Measurements from ENCODE around the gene ARL4C. TPM values are rescaled to one million over a fixed set of nuclear protein-coding genes. Genes with fewer than 3 reads are reported as not detected.

The ARL4C gene
- total RNA-seq, 1 experiment from 2014 or later, result 151 TPM

DNA sequence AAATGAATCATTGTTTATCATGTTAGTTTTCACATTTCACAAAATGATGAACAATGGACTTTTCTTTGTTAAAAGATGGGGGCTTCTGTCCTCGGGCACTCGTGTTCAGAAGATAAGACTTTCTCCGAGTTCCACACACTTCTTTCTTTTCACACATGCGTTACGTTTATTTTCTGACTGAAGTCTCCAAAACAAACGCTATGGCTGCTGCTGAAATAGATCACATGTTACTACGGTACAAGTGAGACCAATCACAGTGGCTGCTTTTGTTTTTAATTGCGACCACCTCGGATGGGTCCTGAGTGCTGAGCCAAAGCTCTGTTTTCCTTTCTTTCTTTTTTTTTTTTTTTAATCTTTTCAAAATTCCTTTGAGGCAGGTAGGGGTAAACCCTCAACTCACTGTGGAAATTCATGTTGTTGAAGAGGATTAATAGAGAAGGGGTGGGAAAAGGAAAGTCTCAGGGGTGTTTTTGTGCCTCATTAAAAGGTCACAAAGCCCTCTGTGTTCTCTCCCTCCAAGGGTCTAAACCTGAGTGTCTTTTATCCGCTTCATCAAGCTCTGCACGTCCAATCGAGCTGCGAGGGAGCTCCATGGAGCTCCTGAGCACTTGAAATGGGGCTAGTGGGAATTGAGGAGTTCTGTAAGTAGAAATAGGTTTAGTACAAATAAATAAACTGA is 48.2 kb downstream of the ARL4C start:
- ATAC-seq (no peak), DNase-seq (ENCODE audit: low read depth, low spot score) (no peak)
- in situ Hi-C loops (cut with HindIII; ENCODE audit: low pct_unique_long_range_greater_than_20kb, low sequenced_read_pairs), result no loop called here
- ChIA-PET CTCF (interaction anchor here (0.5 kb wide), 1 partner anchor 41 kb away, joined by 4 read pairs; no protein-coding TSS in a partner anchor), POLR2A (no interaction called here)
- Histone ChIP-seq H3K4me3 (ENCODE audit: low read depth in 2 of 2, low read length in 2 of 2) (no peak overlapping the region), H3K36me3 (ENCODE audit: control insufficient read depth, insufficient read depth, low read length) (no peaks in the 10 kb centered on the region), H3K9me3 (ENCODE audit: control insufficient read depth, insufficient read depth, low read depth, low read length) (no peaks in the 10 kb centered on the region), H3K27me3 (ENCODE audit: control insufficient read depth, insufficient read depth, low read length) (no peaks in the 10 kb centered on the region), H3K27ac (ENCODE audit: low read length) (no peak overlapping the region), H3K4me1 (ENCODE audit: control insufficient read depth, insufficient read depth, low read length) (0 out of 2 replicates have a peak, but pooled peaks cover 6% of the 10 kb centered on the region)
- intact Hi-C loops (cut with micrococcal nuclease; ENCODE audit: unreplicated experiment), result no loop called here
- BruUV-seq (replicated peaks), result no TSS peak
- TF ChIP-seq, protein P1, sequence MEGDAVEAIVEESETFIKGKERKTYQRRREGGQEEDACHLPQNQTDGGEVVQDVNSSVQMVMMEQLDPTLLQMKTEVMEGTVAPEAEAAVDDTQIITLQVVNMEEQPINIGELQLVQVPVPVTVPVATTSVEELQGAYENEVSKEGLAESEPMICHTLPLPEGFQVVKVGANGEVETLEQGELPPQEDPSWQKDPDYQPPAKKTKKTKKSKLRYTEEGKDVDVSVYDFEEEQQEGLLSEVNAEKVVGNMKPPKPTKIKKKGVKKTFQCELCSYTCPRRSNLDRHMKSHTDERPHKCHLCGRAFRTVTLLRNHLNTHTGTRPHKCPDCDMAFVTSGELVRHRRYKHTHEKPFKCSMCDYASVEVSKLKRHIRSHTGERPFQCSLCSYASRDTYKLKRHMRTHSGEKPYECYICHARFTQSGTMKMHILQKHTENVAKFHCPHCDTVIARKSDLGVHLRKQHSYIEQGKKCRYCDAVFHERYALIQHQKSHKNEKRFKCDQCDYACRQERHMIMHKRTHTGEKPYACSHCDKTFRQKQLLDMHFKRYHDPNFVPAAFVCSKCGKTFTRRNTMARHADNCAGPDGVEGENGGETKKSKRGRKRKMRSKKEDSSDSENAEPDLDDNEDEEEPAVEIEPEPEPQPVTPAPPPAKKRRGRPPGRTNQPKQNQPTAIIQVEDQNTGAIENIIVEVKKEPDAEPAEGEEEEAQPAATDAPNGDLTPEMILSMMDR (IDR thresholded peaks at IDR 0.05), result no peak
- TF ChIP-seq POLR2AphosphoS5 (IDR thresholded peaks at IDR 0.05; ENCODE audit: low read depth, low read length), result no peak
- no peak for TF ChIP-seq TCF7L2 (IDR thresholded peaks at IDR 0.05; ENCODE audit: low read depth, low read length)
- no peak for TF ChIP-seq SIN3A (IDR thresholded peaks at IDR 0.05; ENCODE audit: borderline replicate concordance, insufficient read depth, low read depth, low read length)
- TF ChIP-seq, protein P2, sequence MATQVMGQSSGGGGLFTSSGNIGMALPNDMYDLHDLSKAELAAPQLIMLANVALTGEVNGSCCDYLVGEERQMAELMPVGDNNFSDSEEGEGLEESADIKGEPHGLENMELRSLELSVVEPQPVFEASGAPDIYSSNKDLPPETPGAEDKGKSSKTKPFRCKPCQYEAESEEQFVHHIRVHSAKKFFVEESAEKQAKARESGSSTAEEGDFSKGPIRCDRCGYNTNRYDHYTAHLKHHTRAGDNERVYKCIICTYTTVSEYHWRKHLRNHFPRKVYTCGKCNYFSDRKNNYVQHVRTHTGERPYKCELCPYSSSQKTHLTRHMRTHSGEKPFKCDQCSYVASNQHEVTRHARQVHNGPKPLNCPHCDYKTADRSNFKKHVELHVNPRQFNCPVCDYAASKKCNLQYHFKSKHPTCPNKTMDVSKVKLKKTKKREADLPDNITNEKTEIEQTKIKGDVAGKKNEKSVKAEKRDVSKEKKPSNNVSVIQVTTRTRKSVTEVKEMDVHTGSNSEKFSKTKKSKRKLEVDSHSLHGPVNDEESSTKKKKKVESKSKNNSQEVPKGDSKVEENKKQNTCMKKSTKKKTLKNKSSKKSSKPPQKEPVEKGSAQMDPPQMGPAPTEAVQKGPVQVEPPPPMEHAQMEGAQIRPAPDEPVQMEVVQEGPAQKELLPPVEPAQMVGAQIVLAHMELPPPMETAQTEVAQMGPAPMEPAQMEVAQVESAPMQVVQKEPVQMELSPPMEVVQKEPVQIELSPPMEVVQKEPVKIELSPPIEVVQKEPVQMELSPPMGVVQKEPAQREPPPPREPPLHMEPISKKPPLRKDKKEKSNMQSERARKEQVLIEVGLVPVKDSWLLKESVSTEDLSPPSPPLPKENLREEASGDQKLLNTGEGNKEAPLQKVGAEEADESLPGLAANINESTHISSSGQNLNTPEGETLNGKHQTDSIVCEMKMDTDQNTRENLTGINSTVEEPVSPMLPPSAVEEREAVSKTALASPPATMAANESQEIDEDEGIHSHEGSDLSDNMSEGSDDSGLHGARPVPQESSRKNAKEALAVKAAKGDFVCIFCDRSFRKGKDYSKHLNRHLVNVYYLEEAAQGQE (IDR thresholded peaks at IDR 0.05; ENCODE audit: insufficient read depth in 1 of 2, low read depth in 2 of 2, low read length in 1 of 2), result no peak

DNA sequence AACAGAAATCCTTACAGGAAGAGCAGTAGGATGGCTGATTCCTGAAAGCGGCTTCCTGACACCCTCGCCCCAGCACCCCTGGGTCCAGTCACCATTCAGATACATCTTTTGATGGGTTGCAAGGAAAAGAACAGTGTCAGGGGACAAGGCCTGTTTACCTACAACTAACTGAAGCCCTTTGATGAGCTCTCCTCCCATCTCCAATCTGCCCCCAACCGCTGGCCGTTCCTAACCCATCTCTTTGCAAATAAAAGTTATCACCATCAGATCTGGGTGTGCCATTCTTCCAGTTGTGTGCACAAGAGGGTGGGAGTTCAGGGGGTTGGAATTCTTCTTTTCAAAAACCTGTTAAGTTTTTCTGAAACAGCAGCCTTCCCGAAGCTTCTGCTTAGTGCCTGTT is 48.9 kb downstream of the ARL4C start:
- Histone ChIP-seq H3K27me3 (ENCODE audit: control insufficient read depth, insufficient read depth, low read length) (no peaks in the 10 kb centered on the region), H3K4me1 (ENCODE audit: control insufficient read depth, insufficient read depth, low read length) (0 out of 2 replicates have a peak, but pooled peaks cover 6% of the 10 kb centered on the region), H3K27ac (ENCODE audit: low read length) (no peak overlapping the region), H3K36me3 (ENCODE audit: control insufficient read depth, insufficient read depth, low read length) (no peaks in the 10 kb centered on the region), H3K4me3 (ENCODE audit: low read depth in 2 of 2, low read length in 2 of 2) (no peak overlapping the region), H3K9me3 (ENCODE audit: control insufficient read depth, insufficient read depth, low read depth, low read length) (no peaks in the 10 kb centered on the region)
- CTCF ChIA-PET, result no interaction called here
- DNase-seq (ENCODE audit: low read depth, low spot score) (no peak), ATAC-seq (no peak)
- intact Hi-C loops (cut with micrococcal nuclease; ENCODE audit: unreplicated experiment), result no loop called here
- BruUV-seq (replicated peaks), result no TSS peak
- in situ Hi-C loops (cut with HindIII; ENCODE audit: low pct_unique_long_range_greater_than_20kb, low sequenced_read_pairs), result no loop called here
- TF ChIP-seq, protein P1 (IDR thresholded peaks at IDR 0.05), result no peak
- TF ChIP-seq, protein P2 (IDR thresholded peaks at IDR 0.05; ENCODE audit: insufficient read depth in 1 of 2, low read depth in 2 of 2, low read length in 1 of 2), result no peak
- TF ChIP-seq SIN3A (IDR thresholded peaks at IDR 0.05; ENCODE audit: borderline replicate concordance, insufficient read depth, low read depth, low read length), result no peak
- TF ChIP-seq TCF7L2 (IDR thresholded peaks at IDR 0.05; ENCODE audit: low read depth, low read length), result no peak
- TF ChIP-seq POLR2AphosphoS5 (IDR thresholded peaks at IDR 0.05; ENCODE audit: low read depth, low read length), result no peak
- POLR2A ChIA-PET, result no interaction called here

Data from Panc1 (cell line).